DMS153 treated with DMSO at 0.1 percent for 48 hours (cell line): ENCODE measurements around the gene COX4I1.

Experiments used
- DNase-seq: peaks from one replicate; lab custom pipeline; 2025; ENCODE audit not compliant: unreplicated experiment; lab: John Stamatoyannopoulos, UW

COX4I1 gene

DNA sequence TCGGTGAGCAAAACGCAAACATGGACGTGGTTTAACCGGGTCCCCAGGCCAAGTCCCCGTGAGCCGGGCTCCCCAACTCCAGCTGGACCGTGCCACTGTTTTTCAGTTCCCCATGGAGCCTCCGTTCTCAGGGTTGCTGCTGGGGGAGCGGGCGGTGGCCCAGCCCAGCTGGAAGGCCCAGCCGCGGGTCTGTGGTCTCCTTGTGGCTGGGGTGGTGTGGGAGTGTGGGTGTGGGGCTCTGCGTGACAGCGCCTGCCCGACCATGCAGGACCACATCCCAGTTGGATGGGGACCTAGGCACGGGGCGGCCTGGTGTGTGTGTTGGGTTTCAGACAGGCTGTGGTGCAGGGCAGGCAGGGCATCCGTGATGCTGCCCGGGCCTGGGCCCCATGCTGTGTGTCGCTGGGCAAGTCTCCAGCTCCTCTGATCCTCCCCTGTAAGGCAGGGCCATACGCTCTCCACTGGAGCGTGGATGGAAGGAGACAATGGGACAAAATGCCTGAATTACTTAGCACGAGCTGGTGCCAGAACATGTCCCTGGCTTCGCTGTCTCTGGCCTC, 40.3 kb downstream of the COX4I1 start:
- no peak for DNase-seq

DNA sequence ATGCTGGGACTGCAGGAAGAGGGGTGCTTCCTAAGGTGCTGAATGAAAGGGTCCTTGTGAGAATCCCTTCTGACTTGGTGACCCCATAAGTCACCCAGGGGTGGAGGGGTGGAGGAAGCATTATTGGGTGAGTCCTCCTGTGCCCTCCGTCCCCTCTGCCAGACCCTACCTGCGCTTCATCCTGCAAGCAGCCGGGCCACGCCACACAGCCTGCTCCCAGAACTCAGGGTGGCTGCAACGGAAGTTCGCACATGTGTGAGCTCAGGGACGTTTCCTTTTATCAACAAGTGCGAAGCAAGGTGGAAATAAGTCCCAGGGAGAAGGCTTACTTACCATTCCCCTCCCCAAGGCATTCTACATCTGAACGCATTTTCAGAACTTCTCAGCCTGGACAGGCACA, 40.9 kb downstream of the COX4I1 start:
- no peak for DNase-seq

GRCh38 chr16:85840801-85841200, 41.3 kb downstream of the COX4I1 start:
- no peak for DNase-seq

- DNase-seq = no peak
These were observed 42.9 kb downstream of the COX4I1 start for GRCh38 chr16:85842435-85842834.

DNA sequence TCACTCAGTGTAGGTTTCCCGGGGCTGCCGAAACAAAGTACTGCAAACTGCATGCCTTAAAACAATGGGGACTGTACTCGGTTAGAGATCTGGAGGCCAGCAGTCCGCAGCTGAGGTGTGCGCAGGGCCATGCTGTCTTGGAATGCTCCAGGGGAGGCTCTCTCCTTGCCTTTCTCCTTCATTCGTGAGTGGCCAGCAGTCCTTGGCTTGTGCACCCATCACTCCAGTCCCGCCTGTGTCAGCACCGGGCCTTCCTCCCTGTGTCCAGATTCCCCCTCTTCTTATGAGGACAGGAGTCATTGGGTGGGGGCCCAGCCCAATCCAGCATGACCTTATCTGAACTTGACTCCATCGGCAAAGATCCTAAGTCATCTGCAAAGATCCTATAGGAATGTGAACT, 43.4 kb downstream of the COX4I1 start:
- no peak for DNase-seq

DNA sequence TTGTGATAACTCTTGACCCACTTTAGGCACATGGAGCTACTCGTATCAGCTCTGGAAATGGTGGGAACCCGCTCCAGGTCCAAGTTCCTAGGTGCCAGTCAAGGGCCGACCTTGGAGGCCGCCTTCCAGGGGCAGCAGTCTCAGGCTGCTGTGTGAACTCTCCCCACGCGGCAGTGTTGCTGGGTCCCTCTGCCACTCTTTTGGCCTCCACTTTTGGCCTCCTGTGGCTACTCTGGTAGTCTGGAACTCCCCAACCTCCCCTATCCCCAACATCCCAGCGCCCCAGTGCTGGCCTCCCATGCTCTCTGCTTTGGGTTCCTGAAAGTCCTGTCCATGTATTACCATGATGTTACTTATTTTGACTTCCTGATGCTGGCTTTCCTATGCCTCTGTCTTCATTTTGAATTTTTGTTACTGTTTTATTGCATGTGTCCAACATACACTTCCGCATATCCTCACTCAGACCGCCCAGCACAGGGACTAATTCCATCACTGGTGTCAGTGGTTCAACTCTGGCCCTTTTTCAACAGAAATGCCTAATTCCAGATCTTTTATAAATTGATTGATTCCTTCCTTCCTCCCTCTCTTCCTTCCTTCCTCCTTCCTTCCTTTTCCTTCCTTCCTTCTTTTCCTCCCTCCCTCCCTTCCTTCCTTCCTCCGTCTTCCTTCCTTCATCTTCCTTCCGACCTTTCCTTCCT, 44.1 kb downstream of the COX4I1 start:
- no peak for DNase-seq

- DNase-seq = no peak
These were observed 44.6 kb downstream of the COX4I1 start for GRCh38 chr16:85844169-85844481.

- DNase-seq = no peak
These were observed 45.3 kb downstream of the COX4I1 start for GRCh38 chr16:85844786-85845185.

GRCh38 chr16:85845266-85845665, 45.8 kb downstream of the COX4I1 start:
- DNase-seq = no peak

GRCh38 chr16:85846461-85846860, 47.0 kb downstream of the COX4I1 start:
- no peak for DNase-seq

DNA sequence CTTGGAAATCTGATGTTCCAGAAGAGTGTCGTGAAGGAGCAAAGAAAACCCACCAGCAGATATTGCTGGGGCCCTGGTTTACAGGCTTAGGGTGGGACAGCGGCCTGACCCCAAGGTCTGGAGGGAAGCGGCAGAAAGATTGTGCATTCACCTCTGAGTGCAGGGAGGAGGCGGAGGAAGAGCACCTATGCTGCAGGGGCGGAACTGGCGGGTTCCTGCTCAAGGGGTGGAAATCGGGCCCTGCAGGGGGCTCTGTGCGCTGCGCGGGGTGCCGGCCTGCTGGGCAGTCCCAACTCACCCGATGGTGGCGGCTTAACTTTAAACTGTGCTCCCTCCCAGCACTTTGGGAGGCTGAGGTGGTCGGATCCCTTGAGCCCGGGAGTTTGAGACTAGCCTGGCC, 47.5 kb downstream of the COX4I1 start:
- no peak for DNase-seq

GRCh38 chr16:85847681-85848601, 48.4 kb downstream of the COX4I1 start:
- no peak for DNase-seq

DNA sequence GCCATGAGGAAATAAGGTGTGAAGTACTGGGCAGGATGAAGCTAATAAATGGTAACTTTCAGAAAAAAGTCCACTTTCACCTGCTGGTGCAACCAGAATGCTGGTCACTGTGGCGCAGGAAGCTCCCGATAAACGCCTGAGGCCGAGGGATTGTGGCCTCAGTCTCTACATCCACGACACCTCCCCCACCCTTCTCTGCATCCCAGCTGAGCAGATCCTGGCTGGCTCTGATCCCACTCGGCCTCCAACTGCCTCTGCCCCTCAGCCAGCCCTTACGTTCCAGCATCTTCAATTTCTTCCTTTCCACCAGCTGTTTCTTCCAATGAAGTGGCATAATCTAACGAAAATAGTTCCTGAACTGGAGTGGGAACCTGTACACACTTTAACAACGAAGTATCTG, 49.5 kb downstream of the COX4I1 start:
- no peak for DNase-seq

DNA sequence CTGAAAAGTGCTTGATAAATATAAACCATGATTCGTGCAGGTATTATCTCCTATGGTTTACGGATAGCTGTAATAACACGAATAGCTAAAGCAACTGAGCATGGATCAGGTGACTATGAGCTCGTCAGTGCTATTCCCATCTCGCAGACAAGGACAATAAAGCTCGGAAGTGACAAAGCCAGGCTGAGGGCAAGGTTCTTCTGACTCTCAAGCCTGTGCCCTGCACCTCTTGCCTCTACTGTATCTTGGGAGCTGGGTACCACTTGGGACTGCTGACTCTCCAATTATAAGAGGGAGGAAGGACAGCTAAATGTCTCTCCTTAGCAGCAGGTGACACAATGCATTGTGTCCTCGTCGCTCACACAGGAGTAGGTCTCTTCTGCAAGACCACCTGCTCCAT, 49.9 kb downstream of the COX4I1 start:
- DNase-seq = no peak

- no peak for DNase-seq
These were observed 50.9 kb downstream of the COX4I1 start for GRCh38 chr16:85850344-85850880.

GRCh38 chr16:85851034-85851785, 51.7 kb downstream of the COX4I1 start:
- no peak for DNase-seq

- DNase-seq = no peak
These were observed 54.4 kb downstream of the COX4I1 start for GRCh38 chr16:85853547-85854545.

DNA sequence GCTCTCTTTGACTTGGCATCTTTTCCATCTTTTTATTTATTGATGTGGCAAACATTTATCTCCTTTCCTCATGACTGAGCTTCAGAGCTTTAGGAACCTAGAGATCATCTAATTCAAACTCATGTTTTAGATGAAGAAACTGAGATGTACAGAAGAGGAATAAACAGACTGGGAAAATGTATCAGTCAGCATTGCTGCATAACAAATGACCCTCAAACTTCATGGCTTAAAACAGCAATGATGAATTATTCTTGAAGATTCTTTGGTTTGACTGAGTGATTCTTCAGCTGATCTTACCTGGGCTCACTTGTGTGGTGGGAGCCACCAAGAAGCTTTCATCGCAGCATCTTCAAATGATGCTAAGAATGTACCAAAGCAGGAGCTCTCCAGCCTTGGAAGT, 55.4 kb downstream of the COX4I1 start:
- DNase-seq = no peak

GRCh38 chr16:85856079-85856478, 56.6 kb downstream of the COX4I1 start:
- DNase-seq = no peak

GRCh38 chr16:85856585-85856984, 57.1 kb downstream of the COX4I1 start:
- DNase-seq = no peak
